OCI-LY1 (cell line): ENCODE measurements around the gene PROB1.

Experiments used
- CTCF ChIP-seq: fragments of 200-600 bp; sonication (generic), shearing (Covaris generic); IDR thresholded peaks from 2 replicates; pipeline ENCODE4 v1.5.1; 2017; ENCODE audit warnings: mild to moderate bottlenecking, antibody characterized with exemption, low read length, moderate library complexity, mixed read lengths
- EZH2 ChIP-seq: fragments of 200-600 bp; sonication (generic), shearing (Covaris generic); IDR thresholded peaks from 2 replicates; pipeline ENCODE4 v1.8.0; 2017; ENCODE audit warnings: borderline replicate concordance, mixed run types, mild to moderate bottlenecking, antibody characterized with exemption, low read length, moderate library complexity, mixed read lengths

DNA sequence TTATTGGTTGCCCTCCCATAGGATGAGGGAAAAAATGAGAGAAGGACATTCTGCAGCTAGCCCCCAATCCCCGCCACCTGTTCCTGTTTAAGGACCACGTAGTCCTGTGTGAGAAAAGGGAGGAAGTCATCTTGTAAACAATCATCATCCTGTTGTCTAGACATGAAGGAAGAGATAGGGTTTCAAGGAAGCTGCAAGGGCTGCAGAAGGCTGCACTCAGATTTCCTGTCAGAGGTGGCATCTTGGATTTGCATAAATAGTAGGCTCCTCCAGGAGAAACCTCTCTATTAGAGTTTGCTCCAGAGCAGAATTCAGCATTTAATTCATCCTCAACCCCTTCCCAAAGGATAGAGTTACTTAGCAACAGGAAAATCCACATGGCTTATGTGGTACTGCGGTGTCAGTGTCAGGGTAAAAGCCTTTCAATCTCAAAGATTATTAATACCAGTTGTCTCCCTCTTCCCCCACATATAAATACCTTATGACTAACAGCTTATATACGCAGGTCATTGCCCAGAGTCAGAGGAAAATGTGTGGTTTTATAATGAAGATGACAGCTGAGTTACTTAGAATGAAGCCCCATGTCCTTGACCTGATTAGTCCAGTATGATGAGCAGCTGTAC, 49.0 kb upstream of the PROB1 start:
- TF ChIP-seq CTCF (no peak), EZH2 (no peak)
